Astrocyte of the cerebellum (primary cell): ENCODE data around the gene BBS2.
A peak's percentile ranks its signal among the peaks of the same experiment; 100 is the strongest.

ENCODE experiments used
- DNase-seq: peaks from one replicate; pipeline ENCODE4 v3.0.0-alpha.2; 2011; ENCODE audit warnings: low read depth
- H3K4me3 ChIP-seq: 2 replicates; pipeline ENCODE4 v1.5.1; 2011; ENCODE audit warnings: mild to moderate bottlenecking, low read depth, low read length, moderate library complexity
- CTCF ChIP-seq: IDR thresholded peaks from 2 replicates; pipeline ENCODE4 v1.5.1; 2012; ENCODE audit warnings: low read length, low read depth, moderate library complexity, mild to moderate bottlenecking; ENCODE audit errors: missing control alignments
- in situ Hi-C: cut with HindIII; loops from 2 replicates; pipeline ENCODE4 v1.10.0; 2017; ENCODE audit warnings: low sequenced_read_pairs

Gene BBS2

DNA sequence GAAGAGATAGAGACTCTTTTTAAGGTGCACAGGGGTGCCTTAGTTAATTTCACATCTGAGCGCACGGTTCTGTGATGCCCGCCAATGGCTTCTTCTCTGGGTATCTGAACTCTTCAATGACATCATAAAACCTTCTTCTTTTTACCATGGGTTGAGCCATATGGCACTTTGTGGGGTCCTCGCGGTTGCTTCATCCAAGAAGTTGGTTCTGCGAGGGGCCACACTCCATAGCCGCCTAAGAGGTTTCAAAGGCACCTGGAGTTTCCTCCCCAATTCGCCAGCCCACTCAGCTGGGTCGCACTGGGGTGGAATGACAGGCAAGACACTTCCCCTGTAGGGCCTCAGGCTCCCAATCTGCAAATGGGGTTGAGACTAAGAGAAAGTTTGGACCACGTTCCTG, 34.6 kb upstream of the BBS2 start:
- in situ Hi-C loops: no loop called here
- DNase-seq: no peak
- TF ChIP-seq CTCF: no peak
- no peak overlapping the region for H3K4me3 ChIP-seq

DNA sequence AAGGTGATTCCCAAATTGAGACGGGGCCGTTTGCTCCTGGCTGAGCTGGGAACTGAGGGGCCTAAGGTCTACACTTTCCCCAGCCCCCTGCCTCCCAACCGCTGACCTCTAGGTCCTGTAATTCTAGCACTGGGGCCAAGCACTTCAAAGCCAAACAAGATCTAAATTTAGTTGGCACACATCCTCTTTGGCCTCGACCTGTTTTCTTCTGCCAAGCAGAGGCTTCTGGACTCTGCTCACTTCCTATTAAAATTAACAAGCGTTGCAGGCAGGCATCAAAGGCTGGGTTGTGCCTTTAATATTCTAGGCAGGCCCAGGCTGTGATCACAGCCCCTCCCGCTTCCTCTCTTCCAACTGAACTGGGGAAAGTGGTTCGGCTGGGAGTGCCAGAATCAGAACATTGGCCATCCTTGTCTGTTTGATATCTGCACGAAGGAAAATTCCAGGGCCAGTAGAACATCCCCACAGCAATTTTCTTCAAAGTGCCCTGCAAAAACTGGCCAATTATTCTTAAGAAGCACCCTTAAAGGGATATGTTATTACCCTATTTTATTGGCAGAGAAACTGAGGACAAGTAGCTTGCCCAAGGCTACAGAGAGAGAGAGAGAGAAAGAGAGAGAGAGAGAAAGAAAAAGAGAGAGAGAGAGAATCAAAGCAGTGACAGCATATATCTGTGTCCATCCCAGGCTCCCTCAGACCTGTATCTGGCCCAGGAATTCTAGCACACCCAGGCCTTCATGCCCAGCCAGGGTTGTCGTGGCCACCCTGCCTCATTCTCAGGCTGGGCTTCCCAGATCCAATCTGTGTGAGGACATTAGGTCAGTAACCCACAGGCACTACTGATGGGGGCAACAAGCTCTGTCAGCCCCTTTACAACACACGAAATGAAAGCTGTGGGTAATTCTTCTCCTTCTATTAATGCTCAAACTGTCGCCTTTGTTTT, 32.2 kb upstream of the BBS2 start:
- TF ChIP-seq CTCF: no peak
- H3K4me3 ChIP-seq: no peak overlapping the region
- in situ Hi-C loops: no loop called here
- DNase-seq: no peak

DNA sequence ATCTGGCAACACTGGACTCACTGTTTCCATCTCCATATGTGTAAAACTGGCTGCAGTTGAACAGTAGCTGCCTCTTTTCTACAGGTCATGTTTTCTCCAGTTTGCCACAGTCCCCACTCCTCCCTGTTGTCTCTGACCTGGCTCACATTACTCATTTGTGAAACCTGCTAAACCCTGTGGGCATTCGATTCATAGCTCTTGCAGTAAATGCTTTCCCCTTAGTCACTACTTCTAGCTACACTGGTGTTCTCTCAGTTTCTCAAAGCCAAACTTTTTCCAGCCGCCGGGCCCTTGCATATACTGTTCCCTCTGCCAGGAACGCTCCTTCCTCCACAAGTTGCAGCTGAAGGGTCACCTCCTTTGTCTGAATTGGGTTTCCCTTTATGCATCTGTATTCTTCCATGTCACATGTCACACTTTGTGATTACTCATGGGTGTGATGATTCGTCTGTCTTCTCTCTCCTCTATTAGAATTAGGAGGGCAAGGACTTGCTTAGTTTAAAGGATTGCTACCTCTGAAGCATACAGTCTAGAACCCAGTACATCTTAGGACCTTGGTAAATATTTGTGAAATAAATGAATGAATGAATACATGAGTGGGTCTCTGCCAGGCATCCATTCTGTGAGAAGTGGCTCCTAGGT, 30.0 kb upstream of the BBS2 start:
- H3K4me3 ChIP-seq: no peak overlapping the region
- DNase-seq: no peak
- in situ Hi-C loops: no loop called here
- no peak for TF ChIP-seq CTCF

GRCh38 chr16:56549161-56549560, 29.3 kb upstream of the BBS2 start:
- in situ Hi-C loops: no loop called here
- DNase-seq: no peak
- TF ChIP-seq CTCF: no peak
- no peak overlapping the region for H3K4me3 ChIP-seq

- no peak for TF ChIP-seq CTCF
- H3K4me3 ChIP-seq: no peak overlapping the region
- no peak for DNase-seq
- in situ Hi-C loops: no loop called here
Observed at GRCh38 chr16:56547949-56548567, 28.2 kb upstream of the BBS2 start.

- H3K4me3 ChIP-seq: no peak overlapping the region
- DNase-seq: peak; percentile 34
- TF ChIP-seq CTCF: no peak
Observed at GRCh38 chr16:56547120-56547948, 27.5 kb upstream of the BBS2 start.

More at GRCh38 chr16:56547120-56547948, 27.5 kb upstream of the BBS2 start:
- in situ Hi-C loops: no loop called here
